Osteocyte (in vitro differentiated cells): ENCODE measurements around the gene ZCCHC7. TPM values are rescaled to one million over a fixed set of nuclear protein-coding genes. Genes with fewer than 3 reads are reported as not detected.

Experiments
- DNase-seq: peaks from one replicate; pipeline ENCODE4 v3.0.0; 2021; ENCODE audit warnings: mixed read lengths; ENCODE audit not compliant: unreplicated experiment; ENCODE audit errors: extremely low spot score
- H3K27ac Mint-ChIP-seq: one replicate; pipeline ENCODE4 v1.8.0; 2021; ENCODE audit warnings: mild to moderate bottlenecking, mixed read lengths; ENCODE audit not compliant: unreplicated experiment
- H3K27me3 Mint-ChIP-seq: one replicate; pipeline ENCODE4 v1.8.0; 2021; ENCODE audit warnings: mixed read lengths; ENCODE audit not compliant: unreplicated experiment
- H3K36me3 Mint-ChIP-seq: one replicate; pipeline ENCODE4 v1.8.0; 2021; ENCODE audit warnings: mixed read lengths; ENCODE audit not compliant: unreplicated experiment
- H3K4me1 Mint-ChIP-seq: one replicate; pipeline ENCODE4 v1.8.0; 2021; ENCODE audit warnings: mixed read lengths; ENCODE audit not compliant: unreplicated experiment
- H3K4me3 Mint-ChIP-seq: one replicate; pipeline ENCODE4 v1.8.0; 2021; ENCODE audit warnings: mild to moderate bottlenecking, moderate library complexity, mixed read lengths; ENCODE audit not compliant: unreplicated experiment
- H3K9me3 Mint-ChIP-seq: one replicate; pipeline ENCODE4 v1.8.0; 2021; ENCODE audit warnings: mixed read lengths; ENCODE audit not compliant: unreplicated experiment
- total RNA-seq: library from RNA; stranded (reverse); gene quantifications from 2 replicates; pipeline ENCODE4 v1.2.1, GENCODE V29; 2021
- TF ChIP-seq, protein P1 (sequence below): fragments of 200-600 bp; sonication (generic); IDR thresholded peaks from 2 replicates; pipeline ENCODE4 v1.5.0; 2021; ENCODE audit warnings: antibody characterized with exemption, mild to moderate bottlenecking, moderate library complexity

ZCCHC7 gene
- total RNA-seq, 1 donor from 2014 or later: 22.8 TPM

DNA sequence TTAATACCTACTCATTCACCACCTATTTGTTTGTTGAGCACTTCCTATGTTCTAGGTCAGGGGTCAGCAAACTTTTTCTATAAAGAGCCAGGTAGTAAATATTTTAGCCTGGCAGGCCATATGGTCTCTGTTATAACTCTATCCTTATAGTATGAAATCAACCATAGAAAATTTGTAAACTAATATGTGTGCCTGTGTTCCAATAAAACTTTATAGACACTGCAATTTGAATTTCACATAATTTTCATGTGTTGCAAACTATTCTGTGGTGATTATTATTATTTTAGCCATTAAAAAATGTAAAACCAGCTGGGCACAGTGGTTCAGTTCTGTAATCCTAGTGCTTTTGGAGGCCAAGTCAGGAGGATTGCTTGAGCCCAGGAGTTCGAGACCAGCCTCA, 223.3 kb downstream of the ZCCHC7 start:
- no peak overlapping the region for H3K27ac Mint-ChIP-seq
- H3K9me3 Mint-ChIP-seq: no peaks in the 10 kb centered on the region
- TF ChIP-seq, protein P1, sequence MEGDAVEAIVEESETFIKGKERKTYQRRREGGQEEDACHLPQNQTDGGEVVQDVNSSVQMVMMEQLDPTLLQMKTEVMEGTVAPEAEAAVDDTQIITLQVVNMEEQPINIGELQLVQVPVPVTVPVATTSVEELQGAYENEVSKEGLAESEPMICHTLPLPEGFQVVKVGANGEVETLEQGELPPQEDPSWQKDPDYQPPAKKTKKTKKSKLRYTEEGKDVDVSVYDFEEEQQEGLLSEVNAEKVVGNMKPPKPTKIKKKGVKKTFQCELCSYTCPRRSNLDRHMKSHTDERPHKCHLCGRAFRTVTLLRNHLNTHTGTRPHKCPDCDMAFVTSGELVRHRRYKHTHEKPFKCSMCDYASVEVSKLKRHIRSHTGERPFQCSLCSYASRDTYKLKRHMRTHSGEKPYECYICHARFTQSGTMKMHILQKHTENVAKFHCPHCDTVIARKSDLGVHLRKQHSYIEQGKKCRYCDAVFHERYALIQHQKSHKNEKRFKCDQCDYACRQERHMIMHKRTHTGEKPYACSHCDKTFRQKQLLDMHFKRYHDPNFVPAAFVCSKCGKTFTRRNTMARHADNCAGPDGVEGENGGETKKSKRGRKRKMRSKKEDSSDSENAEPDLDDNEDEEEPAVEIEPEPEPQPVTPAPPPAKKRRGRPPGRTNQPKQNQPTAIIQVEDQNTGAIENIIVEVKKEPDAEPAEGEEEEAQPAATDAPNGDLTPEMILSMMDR: no peak
- peaks cover 1% of the 10 kb centered on the region for H3K4me1 Mint-ChIP-seq
- H3K27me3 Mint-ChIP-seq: no peaks in the 10 kb centered on the region
- no peak overlapping the region for H3K4me3 Mint-ChIP-seq
- DNase-seq: no peak
- H3K36me3 Mint-ChIP-seq: peaks cover 2% of the 10 kb centered on the region

DNA sequence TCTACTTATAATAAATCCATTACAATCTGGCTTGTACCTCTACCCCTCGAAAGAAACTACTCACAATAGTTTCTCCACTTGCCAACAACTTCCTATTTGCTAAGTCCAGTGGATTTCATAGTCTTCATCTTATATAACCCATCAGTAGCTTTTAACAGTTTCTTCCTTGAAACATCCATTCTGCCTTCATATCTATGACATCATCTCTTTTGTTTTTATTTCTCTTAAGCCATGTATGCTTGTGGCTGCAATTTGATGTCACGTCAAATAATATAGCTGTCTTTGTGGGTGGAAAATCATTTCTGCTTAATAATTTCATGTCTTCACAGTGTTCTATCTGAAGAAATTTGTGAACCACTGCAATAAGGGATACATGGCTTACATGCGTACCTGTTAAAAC, 224.7 kb downstream of the ZCCHC7 start:
- Mint-ChIP-seq H3K27me3 (no peaks in the 10 kb centered on the region), H3K4me3 (no peak overlapping the region), H3K9me3 (no peaks in the 10 kb centered on the region), H3K27ac (no peak overlapping the region), H3K4me1 (no peaks in the 10 kb centered on the region), H3K36me3 (peaks cover 3% of the 10 kb centered on the region)
- TF ChIP-seq, protein P1: no peak
- DNase-seq: no peak

DNA sequence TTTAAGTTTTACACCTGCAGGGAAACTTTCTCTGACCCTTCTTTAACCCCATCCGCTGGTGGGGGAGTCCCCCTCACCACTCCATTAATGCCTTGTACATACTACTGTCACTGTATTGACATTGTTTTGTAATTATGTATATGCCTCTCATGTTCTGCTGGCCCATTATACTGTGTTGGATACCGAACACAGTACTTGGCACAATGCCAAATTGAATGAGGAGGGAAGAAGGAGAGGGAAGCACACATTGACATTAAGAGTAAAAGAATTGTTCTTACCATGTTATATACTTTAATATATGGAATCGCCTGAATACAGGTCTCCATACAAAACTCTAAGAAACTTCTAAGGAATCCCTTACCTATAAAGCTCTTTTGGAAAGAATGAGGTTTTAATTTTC, 228.5 kb downstream of the ZCCHC7 start:
- Mint-ChIP-seq H3K4me3 (no peak overlapping the region), H3K9me3 (no peaks in the 10 kb centered on the region), H3K27ac (no peak overlapping the region), H3K36me3 (peaks cover 20% of the 10 kb centered on the region), H3K4me1 (no peaks in the 10 kb centered on the region), H3K27me3 (no peaks in the 10 kb centered on the region)
- DNase-seq: no peak
- TF ChIP-seq, protein P1: no peak

DNA sequence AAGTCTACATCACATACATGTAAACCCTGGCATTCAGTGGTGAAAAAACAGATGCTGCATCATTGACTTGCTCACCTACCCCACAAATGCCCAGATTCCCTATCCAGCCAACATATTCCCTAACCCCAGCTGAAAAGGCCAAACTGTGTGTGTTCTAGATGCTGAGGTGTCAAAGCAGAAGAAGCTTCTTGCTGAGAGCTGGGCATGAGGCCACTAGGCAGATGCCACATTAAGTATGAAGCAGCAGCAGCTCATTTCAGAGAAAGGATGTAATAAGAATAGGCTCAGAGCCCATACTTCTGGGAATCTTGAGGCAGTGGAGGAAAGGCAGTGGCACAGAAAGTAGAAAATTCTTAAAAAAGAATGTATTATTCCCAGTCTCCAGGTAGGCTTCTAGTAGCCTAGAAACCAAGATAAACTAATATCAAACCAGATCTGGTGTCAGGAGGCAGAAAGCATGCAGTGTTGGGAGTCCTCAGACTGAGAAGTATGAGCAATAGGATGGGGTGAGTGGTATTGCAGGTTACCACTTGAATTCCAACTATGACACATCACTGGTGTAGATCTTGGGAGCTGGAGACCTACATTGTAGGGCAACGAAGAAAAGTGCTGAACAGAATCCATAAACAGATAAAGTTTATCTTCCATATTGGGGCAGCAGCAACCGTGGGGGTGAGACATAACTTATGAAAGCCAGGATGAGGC, 230.3 kb downstream of the ZCCHC7 start:
- TF ChIP-seq, protein P1: no peak
- no peak overlapping the region for H3K4me3 Mint-ChIP-seq

DNA sequence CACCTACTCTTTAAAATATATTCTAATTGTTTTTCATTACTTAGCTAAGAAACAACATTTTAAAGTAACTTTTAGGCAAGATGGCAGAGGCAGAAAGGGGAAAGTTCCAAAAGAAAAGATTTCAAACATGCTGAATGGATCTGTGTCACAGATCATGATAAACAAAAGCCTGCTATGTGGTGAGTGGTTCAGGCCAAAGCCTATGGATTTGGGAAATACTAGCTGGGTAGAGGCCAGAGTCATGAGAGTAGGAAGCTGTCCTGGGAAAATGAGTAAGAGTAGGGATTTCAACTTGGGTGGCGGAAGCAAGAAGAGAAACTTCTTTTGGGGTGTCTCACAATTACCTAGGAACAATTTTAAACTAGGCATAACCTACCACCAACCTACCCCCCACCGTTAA, 233.4 kb downstream of the ZCCHC7 start:
- H3K9me3 Mint-ChIP-seq: no peaks in the 10 kb centered on the region
- no peaks in the 10 kb centered on the region for H3K4me1 Mint-ChIP-seq
- H3K4me3 Mint-ChIP-seq: no peak overlapping the region
- TF ChIP-seq, protein P1: no peak
- H3K36me3 Mint-ChIP-seq: peaks cover 40% of the 10 kb centered on the region
- no peak for DNase-seq
- H3K27ac Mint-ChIP-seq: no peak overlapping the region
- H3K27me3 Mint-ChIP-seq: no peaks in the 10 kb centered on the region

More for the DNA sequence above, 230.3 kb downstream of the ZCCHC7 start:
- H3K4me1 Mint-ChIP-seq: no peaks in the 10 kb centered on the region
- H3K27ac Mint-ChIP-seq: no peak overlapping the region
- no peaks in the 10 kb centered on the region for H3K9me3 Mint-ChIP-seq
- H3K27me3 Mint-ChIP-seq: no peaks in the 10 kb centered on the region
- DNase-seq: no peak
- peaks cover 26% of the 10 kb centered on the region for H3K36me3 Mint-ChIP-seq
